Measurements from ENCODE around the gene HNRNPA2B1.
A peak's percentile ranks its signal among the peaks of the same experiment; 100 is the strongest.
"Not testable (repeated sequence)": the region's sequence is repeated elsewhere in the genome, so short reads cannot be mapped to it uniquely, and the experiment has no call there.

HNRNPA2B1 gene

GRCh38 chr7:26168458-26169023, 32.0 kb downstream of the HNRNPA2B1 start:
- H2AK5ac ChIP-seq (ENCODE audit: low read length): no peak overlapping the region
- H4K8ac ChIP-seq (ENCODE audit: low read depth, low read length): no peak overlapping the region
- no peak overlapping the region for H3K9ac ChIP-seq (ENCODE audit: low read length)
- WGBS (ENCODE audit: extremely low coverage, insufficient coverage, low lambda C conversion rate): no CpG with 5 or more reads among the region's 6 CpGs
- no peak overlapping the region for H3K27ac ChIP-seq (ENCODE audit: low read depth, low read length)
- H3K4me2 ChIP-seq (ENCODE audit: low read length): no peak overlapping the region
- no peak for DNase-seq
- H2BK15ac ChIP-seq (replicated peaks; ENCODE audit: low read depth): no peak overlapping the region
- H4K5ac ChIP-seq (ENCODE audit: low read length): no peak overlapping the region
- H3K4ac ChIP-seq (ENCODE audit: low read depth, low read length): no peak overlapping the region
- no peak overlapping the region for H3K23ac ChIP-seq (ENCODE audit: low read length)
- no peak overlapping the region for H3K4me3 ChIP-seq (ENCODE audit: low read length)
- H2BK5ac ChIP-seq (ENCODE audit: low read length): no peak overlapping the region
- no peak overlapping the region for H3K56ac ChIP-seq (ENCODE audit: low read length)
- H3K79me2 ChIP-seq (ENCODE audit: control insufficient read depth, insufficient read depth, low read length): peaks cover 41% of the 10 kb centered on the region
- H3K27me3 ChIP-seq (ENCODE audit: insufficient read depth, low read length, poor library complexity): no peaks in the 10 kb centered on the region
- no peak overlapping the region for H3K18ac ChIP-seq (ENCODE audit: low read length)
- no peaks in the 10 kb centered on the region for H3K36me3 ChIP-seq (ENCODE audit: control insufficient read depth, insufficient read depth, low read length)
- peaks cover 6% of the 10 kb centered on the region for H3K79me1 ChIP-seq (ENCODE audit: low read length)
- H3K4me1 ChIP-seq (ENCODE audit: control insufficient read depth, low read depth, low read length): peaks cover 5% of the 10 kb centered on the region
- no peak overlapping the region for H2BK120ac ChIP-seq (ENCODE audit: low read depth, low read length)

- no peak for DNase-seq
- WGBS (ENCODE audit: extremely low coverage, insufficient coverage, low lambda C conversion rate): no CpG with 5 or more reads among the region's 3 CpGs
- H3K27me3 ChIP-seq (ENCODE audit: insufficient read depth, low read length, poor library complexity): no peaks in the 10 kb centered on the region
- H3K9ac ChIP-seq (ENCODE audit: low read length): no peak overlapping the region
- H2AK5ac ChIP-seq (ENCODE audit: low read length): no peak overlapping the region
- H2BK120ac ChIP-seq (ENCODE audit: low read depth, low read length): no peak overlapping the region
- peaks cover 6% of the 10 kb centered on the region for H3K79me1 ChIP-seq (ENCODE audit: low read length)
- no peak overlapping the region for H3K4me3 ChIP-seq (ENCODE audit: low read length)
- no peak overlapping the region for H3K18ac ChIP-seq (ENCODE audit: low read length)
- H4K8ac ChIP-seq (ENCODE audit: low read depth, low read length): no peak overlapping the region
- H3K4ac ChIP-seq (ENCODE audit: low read depth, low read length): no peak overlapping the region
- H3K56ac ChIP-seq (ENCODE audit: low read length): no peak overlapping the region
- peaks cover 5% of the 10 kb centered on the region for H3K4me1 ChIP-seq (ENCODE audit: control insufficient read depth, low read depth, low read length)
- H2BK15ac ChIP-seq (replicated peaks; ENCODE audit: low read depth): no peak overlapping the region
- H3K36me3 ChIP-seq (ENCODE audit: control insufficient read depth, insufficient read depth, low read length): no peaks in the 10 kb centered on the region
- no peak overlapping the region for H3K4me2 ChIP-seq (ENCODE audit: low read length)
- H3K27ac ChIP-seq (ENCODE audit: low read depth, low read length): no peak overlapping the region
- H3K79me2 ChIP-seq (ENCODE audit: control insufficient read depth, insufficient read depth, low read length): peaks cover 45% of the 10 kb centered on the region
- no peak overlapping the region for H4K5ac ChIP-seq (ENCODE audit: low read length)
- no peak overlapping the region for H2BK5ac ChIP-seq (ENCODE audit: low read length)
- H3K23ac ChIP-seq (ENCODE audit: low read length): no peak overlapping the region
Measured at GRCh38 chr7:26167303-26167934, 33.1 kb downstream of the HNRNPA2B1 start.

- H3K56ac ChIP-seq (ENCODE audit: low read length): peak overlapping the region; percentile 31
- H2BK15ac ChIP-seq (replicated peaks; ENCODE audit: low read depth): no peak overlapping the region
- H3K4me2 ChIP-seq (ENCODE audit: low read length): no peak overlapping the region
- H3K4me1 ChIP-seq (ENCODE audit: control insufficient read depth, low read depth, low read length): peaks cover 5% of the 10 kb centered on the region
- H3K27ac ChIP-seq (ENCODE audit: low read depth, low read length): no peak overlapping the region
- H3K36me3 ChIP-seq (ENCODE audit: control insufficient read depth, insufficient read depth, low read length): no peaks in the 10 kb centered on the region
- no peak overlapping the region for H3K18ac ChIP-seq (ENCODE audit: low read length)
- DNase-seq: no peak
- H3K79me2 ChIP-seq (ENCODE audit: control insufficient read depth, insufficient read depth, low read length): peaks cover 48% of the 10 kb centered on the region
- H3K4me3 ChIP-seq (ENCODE audit: low read length): no peak overlapping the region
- H3K9ac ChIP-seq (ENCODE audit: low read length): no peak overlapping the region
- H2BK5ac ChIP-seq (ENCODE audit: low read length): no peak overlapping the region
- no peak overlapping the region for H3K4ac ChIP-seq (ENCODE audit: low read depth, low read length)
- H3K23ac ChIP-seq (ENCODE audit: low read length): no peak overlapping the region
- no peak overlapping the region for H4K5ac ChIP-seq (ENCODE audit: low read length)
- peaks cover 6% of the 10 kb centered on the region for H3K79me1 ChIP-seq (ENCODE audit: low read length)
- no peaks in the 10 kb centered on the region for H3K27me3 ChIP-seq (ENCODE audit: insufficient read depth, low read length, poor library complexity)
- no peak overlapping the region for H2BK120ac ChIP-seq (ENCODE audit: low read depth, low read length)
- no CpG with 5 or more reads among the region's 5 CpGs for WGBS (ENCODE audit: extremely low coverage, insufficient coverage, low lambda C conversion rate)
- H4K8ac ChIP-seq (ENCODE audit: low read depth, low read length): no peak overlapping the region
- H2AK5ac ChIP-seq (ENCODE audit: low read length): no peak overlapping the region
Measured at GRCh38 chr7:26166684-26167266, 33.8 kb downstream of the HNRNPA2B1 start.

GRCh38 chr7:26165950-26166683, 34.4 kb downstream of the HNRNPA2B1 start:
- Histone ChIP-seq H3K56ac (ENCODE audit: low read length) (no peak overlapping the region), H2BK120ac (ENCODE audit: low read depth, low read length) (no peak overlapping the region), H4K5ac (ENCODE audit: low read length) (no peak overlapping the region), H2AK5ac (ENCODE audit: low read length) (no peak overlapping the region), H3K4me2 (ENCODE audit: low read length) (no peak overlapping the region), H3K27me3 (ENCODE audit: insufficient read depth, low read length, poor library complexity) (no peaks in the 10 kb centered on the region), H3K79me2 (ENCODE audit: control insufficient read depth, insufficient read depth, low read length) (peaks cover 48% of the 10 kb centered on the region), H3K23ac (ENCODE audit: low read length) (no peak overlapping the region), H3K79me1 (ENCODE audit: low read length) (peaks cover 6% of the 10 kb centered on the region), H3K9ac (ENCODE audit: low read length) (no peak overlapping the region), H2BK5ac (ENCODE audit: low read length) (no peak overlapping the region), H3K4me1 (ENCODE audit: control insufficient read depth, low read depth, low read length) (peaks cover 5% of the 10 kb centered on the region), H3K4me3 (ENCODE audit: low read length) (no peak overlapping the region), H3K4ac (ENCODE audit: low read depth, low read length) (no peak overlapping the region), H2BK15ac (replicated peaks; ENCODE audit: low read depth) (no peak overlapping the region), H3K18ac (ENCODE audit: low read length) (no peak overlapping the region), H4K8ac (ENCODE audit: low read depth, low read length) (no peak overlapping the region), H3K36me3 (ENCODE audit: control insufficient read depth, insufficient read depth, low read length) (no peaks in the 10 kb centered on the region), H3K27ac (ENCODE audit: low read depth, low read length) (no peak overlapping the region)
- DNase-seq: no peak
- no CpG with 5 or more reads among the region's 9 CpGs for WGBS (ENCODE audit: extremely low coverage, insufficient coverage, low lambda C conversion rate)

GRCh38 chr7:26163804-26164203, 36.7 kb downstream of the HNRNPA2B1 start:
- DNase-seq; H4K5ac ChIP-seq (ENCODE audit: low read length); H3K4me3 ChIP-seq (ENCODE audit: low read length); H3K27me3 ChIP-seq (ENCODE audit: insufficient read depth, low read length, poor library complexity); H3K27ac ChIP-seq (ENCODE audit: low read depth, low read length); H3K9ac ChIP-seq (ENCODE audit: low read length); H2BK5ac ChIP-seq (ENCODE audit: low read length); H2BK120ac ChIP-seq (ENCODE audit: low read depth, low read length); H3K79me1 ChIP-seq (ENCODE audit: low read length); H3K23ac ChIP-seq (ENCODE audit: low read length); H2AK5ac ChIP-seq (ENCODE audit: low read length); H2BK15ac ChIP-seq (replicated peaks; ENCODE audit: low read depth); H3K4ac ChIP-seq (ENCODE audit: low read depth, low read length); H3K56ac ChIP-seq (ENCODE audit: low read length); H3K4me2 ChIP-seq (ENCODE audit: low read length); H3K36me3 ChIP-seq (ENCODE audit: control insufficient read depth, insufficient read depth, low read length); H4K8ac ChIP-seq (ENCODE audit: low read depth, low read length); H3K4me1 ChIP-seq (ENCODE audit: control insufficient read depth, low read depth, low read length); H3K18ac ChIP-seq (ENCODE audit: low read length): not testable (repeated sequence)
- no CpG with 5 or more reads among the region's 1 CpG for WGBS (ENCODE audit: extremely low coverage, insufficient coverage, low lambda C conversion rate)
- H3K79me2 ChIP-seq (ENCODE audit: control insufficient read depth, insufficient read depth, low read length): peaks cover 54% of the 10 kb centered on the region
